ENCODE data around the gene PRAMEF27. TPM values are rescaled to one million over a fixed set of nuclear protein-coding genes. Genes with fewer than 3 reads are reported as not detected.
"Not testable (repeated sequence)": the region's sequence is repeated elsewhere in the genome, so short reads cannot be mapped to it uniquely, and the experiment has no call there.

Gene PRAMEF27
- total RNA-seq = not detected

GRCh38 chr1:13056475-13056874 lies at the start of gene PRAMEF27:
TSS of gene PRAMEF27 (minus strand) at chr1:13056575. CDS start at chr1:13053659, 2,916 bp downstream.
- H3K9me3 ChIP-seq; DNase-seq (ENCODE audit: low spot score in 2 of 2); H3K27me3 ChIP-seq; H3K27ac ChIP-seq; H3K4me1 ChIP-seq; H3K4me3 ChIP-seq; intact Hi-C loops (cut with DNase I; ENCODE audit: low total_unique reads); H3K36me3 ChIP-seq: not testable (repeated sequence)

- DNase-seq (ENCODE audit: low spot score in 2 of 2); H3K4me3 ChIP-seq; H3K4me1 ChIP-seq; H3K36me3 ChIP-seq; H3K27ac ChIP-seq; intact Hi-C loops (cut with DNase I; ENCODE audit: low total_unique reads); H3K9me3 ChIP-seq; H3K27me3 ChIP-seq: not testable (repeated sequence)
Observed at GRCh38 chr1:13070474-13070873, 14.1 kb upstream of the PRAMEF27 start, which contains the start of gene PRAMEF25. TSS of gene PRAMEF25 (plus strand) at chr1:13070774. CDS start at chr1:13073694, 2,920 bp downstream.

- H3K4me3 ChIP-seq; H3K9me3 ChIP-seq; H3K36me3 ChIP-seq; H3K27me3 ChIP-seq; intact Hi-C loops (cut with DNase I; ENCODE audit: low total_unique reads); H3K4me1 ChIP-seq; DNase-seq (ENCODE audit: low spot score in 2 of 2); H3K27ac ChIP-seq: not testable (repeated sequence)
Observed at GRCh38 chr1:13019846-13020245, 36.5 kb downstream of the PRAMEF27 start.

- H3K4me1 ChIP-seq; H3K9me3 ChIP-seq; intact Hi-C loops (cut with DNase I; ENCODE audit: low total_unique reads); H3K27me3 ChIP-seq; H3K36me3 ChIP-seq; H3K27ac ChIP-seq; DNase-seq (ENCODE audit: low spot score in 2 of 2); H3K4me3 ChIP-seq: not testable (repeated sequence)
Observed at GRCh38 chr1:13011932-13012331, 44.4 kb downstream of the PRAMEF27 start.

GRCh38 chr1:13009348-13009747 lies 47.0 kb downstream of the PRAMEF27 start:
- intact Hi-C loops (cut with DNase I; ENCODE audit: low total_unique reads); H3K4me3 ChIP-seq; H3K27me3 ChIP-seq; H3K27ac ChIP-seq; H3K9me3 ChIP-seq; DNase-seq (ENCODE audit: low spot score in 2 of 2); H3K36me3 ChIP-seq; H3K4me1 ChIP-seq: not testable (repeated sequence)

- intact Hi-C loops (cut with DNase I; ENCODE audit: low total_unique reads); H3K4me1 ChIP-seq; H3K36me3 ChIP-seq; H3K9me3 ChIP-seq; H3K27ac ChIP-seq; DNase-seq (ENCODE audit: low spot score in 2 of 2); H3K4me3 ChIP-seq; H3K27me3 ChIP-seq: not testable (repeated sequence)
Observed at GRCh38 chr1:13005732-13006131, 50.6 kb downstream of the PRAMEF27 start.

Other genes with a start within 250 kb of the PRAMEF27 start
- not detected for gene PRAMEF11, start 225.2 kb downstream of the PRAMEF27 start, total RNA-seq
- not detected for gene HNRNPCL1, start 207.9 kb downstream of the PRAMEF27 start, total RNA-seq
- not detected for gene PRAMEF2, start 199.5 kb downstream of the PRAMEF27 start, total RNA-seq
- gene PRAMEF4, start 170.4 kb downstream of the PRAMEF27 start, total RNA-seq = not detected
- gene PRAMEF10, start 158.3 kb downstream of the PRAMEF27 start, total RNA-seq = not detected
- not detected for gene PRAMEF7, start 140.0 kb downstream of the PRAMEF27 start, total RNA-seq
- not detected for gene PRAMEF6, start 109.0 kb downstream of the PRAMEF27 start, total RNA-seq
- not detected for gene HNRNPCL3, start 4.2 kb upstream of the PRAMEF27 start, total RNA-seq
- not detected for gene PRAMEF25, start 14.2 kb upstream of the PRAMEF27 start, total RNA-seq
- gene HNRNPCL2, start 60.3 kb upstream of the PRAMEF27 start, total RNA-seq = not detected
- gene PRAMEF26, start 99.4 kb upstream of the PRAMEF27 start, total RNA-seq = not detected
- not detected for gene HNRNPCL4, start 109.1 kb upstream of the PRAMEF27 start, total RNA-seq
- not detected for gene PRAMEF9, start 115.3 kb upstream of the PRAMEF27 start, total RNA-seq
- not detected for gene PRAMEF13, start 144.8 kb upstream of the PRAMEF27 start, total RNA-seq
- gene PRAMEF18, start 169.6 kb upstream of the PRAMEF27 start, total RNA-seq = not detected
- not detected for gene PRAMEF5, start 197.6 kb upstream of the PRAMEF27 start, total RNA-seq
- not detected for gene PRAMEF8, start 228.6 kb upstream of the PRAMEF27 start, total RNA-seq
- gene PRAMEF33, start 247.0 kb upstream of the PRAMEF27 start, total RNA-seq = not detected